Trophoblast cell (in vitro differentiated cells and primary cell): ENCODE results near the gene HSPA1A. TPM values are rescaled to one million over a fixed set of nuclear protein-coding genes. Genes with fewer than 3 reads are reported as not detected.

Experiments
- DNase-seq, 2 donors: peaks; one replicate each; pipeline ENCODE4 v3.0.0-alpha.2; 2016
- H2AFZ ChIP-seq: 2 replicates; pipeline ENCODE4 v1.6.1; 2013; ENCODE audit warnings: low read length, moderate library complexity, mild to moderate bottlenecking; ENCODE audit not compliant: insufficient read depth, poor library complexity
- H2AK5ac ChIP-seq: 2 replicates; pipeline ENCODE4 v1.6.1; 2013; ENCODE audit warnings: mild to moderate bottlenecking, low read length
- H2BK120ac ChIP-seq: 2 replicates; pipeline ENCODE4 v1.6.1; 2013; ENCODE audit warnings: low read length, mild to moderate bottlenecking, moderate library complexity; ENCODE audit not compliant: insufficient read depth, poor library complexity
- H2BK12ac ChIP-seq: 2 replicates; pipeline ENCODE4 v1.6.1; 2013; ENCODE audit warnings: mild to moderate bottlenecking, low read length, moderate library complexity
- H2BK5ac ChIP-seq: 2 replicates; pipeline ENCODE4 v1.6.1; 2013; ENCODE audit warnings: low read length, low read depth, moderate library complexity, mild to moderate bottlenecking; ENCODE audit not compliant: poor library complexity
- H3K14ac ChIP-seq: 2 replicates; pipeline ENCODE4 v1.6.1; 2013; ENCODE audit warnings: mild to moderate bottlenecking, low read length
- H3K18ac ChIP-seq: 2 replicates; pipeline ENCODE4 v1.6.1; 2013; ENCODE audit warnings: mild to moderate bottlenecking, low read length
- H3K23ac ChIP-seq: 2 replicates; pipeline ENCODE4 v1.6.1; 2013; ENCODE audit warnings: low read length
- H3K27ac ChIP-seq: 2 replicates; pipeline ENCODE4 v1.5.1; 2013; ENCODE audit warnings: low read depth, mild to moderate bottlenecking, inconsistent platforms, low read length, moderate library complexity
- H3K27me3 ChIP-seq: 2 replicates; pipeline ENCODE4 v1.6.1; 2013; ENCODE audit warnings: inconsistent platforms, mild to moderate bottlenecking, low read length, moderate library complexity; ENCODE audit not compliant: insufficient read depth
- H3K36me3 ChIP-seq, 2 experiments: 1 replicate in 1 of 2; 2 replicates in 1 of 2; pipeline ENCODE4 v1.6.1; 2013; ENCODE audit warnings: low read length in 2 of 2, mild to moderate bottlenecking in 2 of 2, moderate library complexity in 1 of 2; ENCODE audit not compliant: insufficient read depth in 2 of 2, control insufficient read depth in 1 of 2
- H3K4ac ChIP-seq: 2 replicates; pipeline ENCODE4 v1.6.1; 2013; ENCODE audit warnings: low read depth, mild to moderate bottlenecking, low read length, moderate library complexity
- H3K4me1 ChIP-seq, 2 experiments: 1 replicate in 1 of 2; 2 replicates in 1 of 2; pipeline ENCODE4 v1.6.1; 2013; ENCODE audit warnings: low read length in 2 of 2, mild to moderate bottlenecking in 2 of 2, moderate library complexity in 1 of 2; ENCODE audit not compliant: insufficient read depth in 2 of 2, control insufficient read depth in 1 of 2
- H3K4me2 ChIP-seq: 2 replicates; pipeline ENCODE4 v1.6.1; 2013; ENCODE audit warnings: inconsistent platforms, mild to moderate bottlenecking, low read length, moderate library complexity
- H3K4me3 ChIP-seq: 2 replicates; pipeline ENCODE4 v1.5.1; 2013; ENCODE audit warnings: mild to moderate bottlenecking, low read depth, low read length, inconsistent platforms
- H3K79me1 ChIP-seq: one replicate; pipeline ENCODE4 v1.6.1; 2013; ENCODE audit warnings: low read length
- H3K79me2 ChIP-seq: 2 replicates; pipeline ENCODE4 v1.6.1; 2013; ENCODE audit warnings: low read length, mild to moderate bottlenecking; ENCODE audit not compliant: control insufficient read depth, insufficient read depth, poor library complexity
- H3K9ac ChIP-seq: 2 replicates; pipeline ENCODE4 v1.6.1; 2013; ENCODE audit warnings: mild to moderate bottlenecking, low read length
- H3K9me3 ChIP-seq: 2 replicates; pipeline ENCODE4 v1.6.1; 2013; ENCODE audit warnings: low read depth, mild to moderate bottlenecking, control low read depth, inconsistent platforms, low read length; ENCODE audit not compliant: insufficient read depth
- H4K12ac ChIP-seq: 2 replicates; pipeline ENCODE4 v1.6.1; 2013; ENCODE audit warnings: low read depth, mild to moderate bottlenecking, low read length, moderate library complexity
- H4K8ac ChIP-seq: 2 replicates; pipeline ENCODE4 v1.6.1; 2013; ENCODE audit warnings: low read depth, mild to moderate bottlenecking, low read length, moderate library complexity
- H4K91ac ChIP-seq: one replicate; pipeline ENCODE4 v1.6.1; 2013; ENCODE audit warnings: low read depth, mild to moderate bottlenecking, low read length, moderate library complexity
- WGBS: extraction: QIAGEN DNeasy Blood & Tissue Kit; methylation state at CpG from one replicate; pipeline ENCODE4 v1.1.7; 2013; ENCODE audit warnings: missing lambda C conversion rate; ENCODE audit not compliant: insufficient read length, insufficient coverage; ENCODE audit errors: extremely low coverage; 5-methylcytosine and 5-hydroxymethylcytosine counted together
- polyA plus RNA-seq: library from polyadenylated mRNA; stranded (reverse); fragments of 200-250 nt; gene quantifications from 2 replicates; pipeline ENCODE4 v1.2.3, GENCODE V29; 2013

Gene HSPA1A
- polyA plus RNA-seq = 93.2 and 100 TPM in 2 replicates

DNA sequence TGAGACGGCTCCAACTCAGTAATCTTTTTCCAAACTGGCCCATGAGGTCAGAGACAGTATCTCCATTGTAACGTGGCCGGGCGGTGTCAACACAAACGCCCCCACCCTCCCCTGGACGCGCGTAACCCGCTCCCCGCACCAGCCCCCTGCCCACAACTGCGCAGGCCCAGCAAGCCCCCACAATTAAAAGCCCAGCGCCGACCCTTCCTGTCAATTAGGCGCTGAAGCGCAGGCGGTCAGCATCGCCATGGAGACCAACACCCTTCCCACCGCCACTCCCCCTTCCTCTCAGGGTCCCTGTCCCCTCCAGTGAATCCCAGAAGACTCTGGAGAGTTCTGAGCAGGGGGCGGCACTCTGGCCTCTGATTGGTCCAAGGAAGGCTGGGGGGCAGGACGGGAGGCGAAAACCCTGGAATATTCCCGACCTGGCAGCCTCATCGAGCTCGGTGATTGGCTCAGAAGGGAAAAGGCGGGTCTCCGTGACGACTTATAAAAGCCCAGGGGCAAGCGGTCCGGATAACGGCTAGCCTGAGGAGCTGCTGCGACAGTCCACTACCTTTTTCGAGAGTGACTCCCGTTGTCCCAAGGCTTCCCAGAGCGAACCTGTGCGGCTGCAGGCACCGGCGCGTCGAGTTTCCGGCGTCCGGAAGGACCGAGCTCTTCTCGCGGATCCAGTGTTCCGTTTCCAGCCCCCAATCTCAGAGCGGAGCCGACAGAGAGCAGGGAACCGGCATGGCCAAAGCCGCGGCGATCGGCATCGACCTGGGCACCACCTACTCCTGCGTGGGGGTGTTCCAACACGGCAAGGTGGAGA lies at the start of gene HSPA1A, which contains the start of gene HSPA1L:
Gene HSPA1A, plus strand, starts transcription at position 519 of the 814 bp plus-strand sequence. Its CDS starts 214 bp downstream, at position 733.
Gene HSPA1L, minus strand, starts transcription at position 259 of the 814 bp plus-strand sequence. CDS start 3,311 bp downstream, outside the sequence.
- Histone ChIP-seq H2AFZ (peak within 1 kb of the TSS; percentile 47), H3K4me2 (peak within 1 kb of the TSS; percentile 75), H3K23ac (no peak within 1 kb of the TSS), H3K9me3 (peaks cover 1% of the 10 kb centered on the region), H2BK120ac (peak within 1 kb of the TSS; percentile 79), H4K8ac (peak within 1 kb of the TSS; percentile 69), H4K91ac (peak within 1 kb of the TSS; percentile 89), H3K36me3 (no peaks in the 10 kb centered on the region), H3K4me3 (peak within 1 kb of the TSS; percentile 66), H3K18ac (peak within 1 kb of the TSS; percentile 33), H4K12ac (no peak within 1 kb of the TSS), H3K4me1 (peaks cover 6 to 8% of the 10 kb centered on the region in 2 experiments), H3K79me2 (no peaks in the 10 kb centered on the region), H2AK5ac (no peak within 1 kb of the TSS), H3K27me3 (no peaks in the 10 kb centered on the region), H3K79me1 (peaks cover 9% of the 10 kb centered on the region), H3K27ac (peak within 1 kb of the TSS; percentile 99), H3K14ac (peak within 1 kb of the TSS; percentile 55), H2BK12ac (no peak within 1 kb of the TSS), H2BK5ac (peak within 1 kb of the TSS; percentile 78), H3K9ac (peak within 1 kb of the TSS; percentile 64), H3K4ac (peak within 1 kb of the TSS; percentile 16)
- peak; percentile 88 to 91 for DNase-seq
- WGBS = no CpG with 5 or more reads among the region's 56 CpGs

DNA sequence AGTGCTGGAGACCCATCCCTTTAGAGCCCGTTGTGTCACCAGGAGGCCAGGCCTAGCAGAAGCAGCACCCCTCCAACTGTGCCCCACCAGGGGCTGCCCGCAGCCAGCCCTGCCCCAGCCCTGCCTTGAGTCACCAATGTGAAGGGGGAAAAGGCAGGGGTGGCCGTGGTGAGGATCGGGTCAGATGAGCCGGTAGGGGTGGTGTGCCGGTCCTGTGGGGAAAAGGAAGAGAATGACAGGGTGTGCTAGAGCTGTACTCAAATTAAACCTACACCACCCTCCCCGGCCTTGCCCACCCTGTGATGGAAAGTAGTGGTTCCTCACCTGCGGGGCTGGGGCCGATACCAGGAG lies 49.8 kb upstream of the HSPA1A start:
- Histone ChIP-seq H2BK12ac (no peak overlapping the region), H3K9ac (no peak overlapping the region), H2BK5ac (no peak overlapping the region), H4K8ac (no peak overlapping the region), H3K23ac (no peak overlapping the region), H2BK120ac (no peak overlapping the region), H3K9me3 (no peaks in the 10 kb centered on the region), H3K36me3 (no peaks in the 10 kb centered on the region), H3K4ac (no peak overlapping the region), H4K91ac (no peak overlapping the region), H3K4me2 (no peak overlapping the region), H4K12ac (no peak overlapping the region), H3K14ac (no peak overlapping the region), H3K79me2 (no peaks in the 10 kb centered on the region), H3K18ac (no peak overlapping the region), H3K4me1 (peaks cover 11 to 21% of the 10 kb centered on the region in 2 experiments), H3K4me3 (no peak overlapping the region), H3K27ac (no peak overlapping the region), H2AK5ac (no peak overlapping the region), H3K79me1 (peaks cover 4% of the 10 kb centered on the region), H3K27me3 (no peaks in the 10 kb centered on the region), H2AFZ (no peak overlapping the region)
- no CpG with 5 or more reads among the region's 9 CpGs for WGBS
- no peak for DNase-seq

DNA sequence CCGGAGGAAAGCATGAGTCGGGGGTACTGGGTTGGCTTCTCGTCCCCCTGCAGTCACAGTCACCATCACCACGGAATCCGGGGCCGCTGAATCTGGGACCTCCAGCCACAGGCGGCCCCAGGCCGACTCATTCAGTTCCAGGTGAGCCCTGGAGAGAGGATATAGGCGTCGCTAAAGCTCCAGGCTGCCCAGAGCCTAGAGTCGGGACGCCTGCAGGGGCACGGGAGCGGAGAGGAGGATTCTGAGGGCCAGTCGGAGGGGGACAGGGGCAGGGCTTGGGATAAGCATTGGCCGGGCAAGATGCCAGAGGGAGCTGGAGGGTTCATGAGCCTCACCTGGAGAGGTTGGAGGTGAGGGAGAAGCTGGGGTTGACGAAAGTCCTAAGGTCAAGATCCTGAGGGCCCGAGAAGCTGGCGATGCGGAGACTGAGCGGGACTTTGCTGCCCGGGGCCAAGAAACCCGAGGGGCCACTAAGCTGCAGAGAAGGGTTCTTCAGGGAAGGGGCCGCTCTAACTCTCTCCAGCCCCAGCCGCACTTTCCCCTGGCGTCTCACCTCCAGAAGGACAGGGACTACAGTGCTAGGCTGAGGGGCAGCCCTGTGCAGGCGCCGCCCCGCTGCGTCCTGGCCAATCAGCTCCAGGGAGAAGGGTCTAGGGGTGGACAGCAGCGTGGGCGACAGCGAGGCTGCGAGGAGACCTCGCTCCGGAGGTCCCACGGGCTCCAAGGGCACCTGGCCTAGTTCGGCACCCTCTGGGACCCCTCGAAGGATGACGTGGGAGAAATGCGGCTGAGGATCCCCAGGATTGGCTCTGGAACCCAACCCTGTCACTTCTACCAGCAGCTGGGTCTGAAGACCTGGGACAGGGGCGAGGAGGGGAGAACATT lies 49.2 kb upstream of the HSPA1A start:
- no peak overlapping the region for H3K23ac ChIP-seq
- H3K4me3 ChIP-seq = no peak overlapping the region
- no peak overlapping the region for H2BK5ac ChIP-seq
- H3K79me2 ChIP-seq = no peaks in the 10 kb centered on the region
- H3K18ac ChIP-seq = no peak overlapping the region
- no peak overlapping the region for H4K91ac ChIP-seq
- no peak overlapping the region for H3K4ac ChIP-seq
- H2AK5ac ChIP-seq = peak overlapping the region; percentile 1
- H2BK120ac ChIP-seq = no peak overlapping the region
- H3K27me3 ChIP-seq = no peaks in the 10 kb centered on the region
- no peak overlapping the region for H2AFZ ChIP-seq
- H3K36me3 ChIP-seq = no peaks in the 10 kb centered on the region
- H3K9me3 ChIP-seq = no peaks in the 10 kb centered on the region
- H3K27ac ChIP-seq = no peak overlapping the region
- no CpG with 5 or more reads among the region's 42 CpGs for WGBS
- peak in 1 of 2 donors; percentile 57 for DNase-seq
- no peak overlapping the region for H2BK12ac ChIP-seq
- H3K9ac ChIP-seq = no peak overlapping the region
- peak overlapping the region; percentile 55 for H3K4me2 ChIP-seq
- H3K4me1 ChIP-seq = peaks cover 11 to 21% of the 10 kb centered on the region in 2 experiments
- H3K14ac ChIP-seq = no peak overlapping the region
- H4K12ac ChIP-seq = no peak overlapping the region
- H4K8ac ChIP-seq = no peak overlapping the region
- H3K79me1 ChIP-seq = peaks cover 4% of the 10 kb centered on the region

DNA sequence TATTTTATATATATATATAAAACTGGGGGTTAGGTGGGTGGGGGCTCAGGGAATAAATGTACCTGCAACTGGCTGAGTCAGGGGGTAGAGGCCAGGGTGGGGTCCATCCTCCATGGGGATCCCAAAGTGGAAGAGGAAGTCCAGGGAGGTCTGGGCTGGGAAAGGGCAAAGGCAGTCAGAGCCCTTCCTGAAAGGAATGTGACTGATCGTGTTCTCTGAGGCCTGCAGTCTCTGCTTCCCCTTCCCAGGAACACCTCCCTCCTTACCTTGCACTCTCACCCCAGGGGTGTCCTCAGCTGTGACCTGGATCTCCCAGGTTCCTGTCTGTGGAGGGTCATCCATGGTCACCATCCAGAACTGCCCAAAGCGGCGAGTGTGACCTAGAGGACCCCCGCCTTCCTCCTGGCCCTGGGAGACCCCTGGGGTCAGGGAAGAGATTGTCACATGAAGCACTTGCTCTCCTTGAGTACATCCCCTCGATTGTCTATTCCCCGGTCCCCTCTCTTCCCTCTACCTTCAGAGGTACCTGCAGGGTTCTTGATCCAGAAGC lies 48.2 kb upstream of the HSPA1A start:
- no peak overlapping the region for H3K23ac ChIP-seq
- H3K36me3 ChIP-seq = no peaks in the 10 kb centered on the region
- no peak overlapping the region for H2AFZ ChIP-seq
- H3K79me1 ChIP-seq = peaks cover 4% of the 10 kb centered on the region
- no peak overlapping the region for H3K14ac ChIP-seq
- no peaks in the 10 kb centered on the region for H3K27me3 ChIP-seq
- peak overlapping the region; percentile 15 for H2BK12ac ChIP-seq
- H3K4ac ChIP-seq = no peak overlapping the region
- no peaks in the 10 kb centered on the region for H3K79me2 ChIP-seq
- peak overlapping the region; percentile 18 for H2AK5ac ChIP-seq
- peaks cover 11 to 21% of the 10 kb centered on the region in 2 experiments for H3K4me1 ChIP-seq
- H3K9ac ChIP-seq = peak overlapping the region; percentile 31
- H3K18ac ChIP-seq = peak overlapping the region; percentile 8
- H3K9me3 ChIP-seq = no peaks in the 10 kb centered on the region
- H3K4me3 ChIP-seq = no peak overlapping the region
- H4K8ac ChIP-seq = peak overlapping the region; percentile 2
- H4K91ac ChIP-seq = peak overlapping the region; percentile 20
- H4K12ac ChIP-seq = no peak overlapping the region
- H2BK120ac ChIP-seq = no peak overlapping the region
- DNase-seq = no peak
- WGBS = no CpG with 5 or more reads among the region's 6 CpGs
- no peak overlapping the region for H3K27ac ChIP-seq
- no peak overlapping the region for H2BK5ac ChIP-seq
- no peak overlapping the region for H3K4me2 ChIP-seq
